H4 (cell line): ENCODE measurements around the gene RASL10A. TPM values are rescaled to one million over a fixed set of nuclear protein-coding genes. Genes with fewer than 3 reads are reported as not detected.

Experiments
- DNase-seq: peaks from one replicate; pipeline ENCODE4 v3.0.0-alpha.2; 2015; ENCODE audit warnings: low spot score
- total RNA-seq: library from RNA; depleted of rRNA; stranded (reverse); fragments of >200 nt; shearing (Covaris generic); gene quantifications from 2 replicates; pipeline ENCODE4 v1.2.3, GENCODE V29; 2014; rRNA removed

Gene RASL10A
- total RNA-seq, 1 experiment from 2014 or later, result not detected

GRCh38 chr22:29268511-29269229, 46.8 kb downstream of the RASL10A start:
- no peak for DNase-seq

- peak; percentile 84 for DNase-seq
These were observed 47.5 kb downstream of the RASL10A start, which contains the start of the genes EWSR1 and RHBDD3 for GRCh38 chr22:29267858-29268510. Gene EWSR1, plus strand, starts transcription at chr22:29268268. Its CDS starts 69 bp downstream, at chr22:29268337. Gene RHBDD3, minus strand, starts transcription at chr22:29267981. Its CDS starts 2,355 bp downstream, at chr22:29265626.

GRCh38 chr22:29267462-29267857, 48.0 kb downstream of the RASL10A start:
- DNase-seq, result no peak

GRCh38 chr22:29266564-29267461, 48.7 kb downstream of the RASL10A start:
- DNase-seq, result no peak

GRCh38 chr22:29265929-29266328, 49.6 kb downstream of the RASL10A start:
- DNase-seq, result no peak

GRCh38 chr22:29265305-29265704, 50.2 kb downstream of the RASL10A start:
- no peak for DNase-seq

- DNase-seq, result no peak
These were observed 51.7 kb downstream of the RASL10A start for GRCh38 chr22:29263791-29264276.

Other genes starting within 250 kb of the RASL10A start
- gene KREMEN1, start 242.7 kb downstream of the RASL10A start, total RNA-seq, result 2.6 and 3.9 TPM in 2 replicates
- gene EMID1, start 109.8 kb downstream of the RASL10A start, total RNA-seq, result 3.0 and 9.5 TPM in 2 replicates
- gene RHBDD3, start 47.7 kb downstream of the RASL10A start, total RNA-seq, result 13.6 and 14.2 TPM in 2 replicates
- 153 and 206 TPM in 2 replicates for gene EWSR1, start 47.4 kb downstream of the RASL10A start, total RNA-seq
- 3.9 and 4.0 TPM in 2 replicates for gene GAS2L1, start 9.0 kb downstream of the RASL10A start, total RNA-seq
- 22.6 TPM in 2 replicates for gene AP1B1, start 72.9 kb upstream of the RASL10A start, total RNA-seq
- 0.08 TPM in 1 of 2 replicates, not detected in the other for gene RFPL1, start 122.9 kb upstream of the RASL10A start, total RNA-seq
- gene NEFH, start 164.5 kb upstream of the RASL10A start, total RNA-seq, result not detected in 2 replicates
- gene THOC5, start 238.1 kb upstream of the RASL10A start, total RNA-seq, result 30.2 and 39.8 TPM in 2 replicates